Ovary (tissue), 3 donors: ENCODE data around the gene MST1.

Experiments used
- EP300 ChIP-seq: sonication (generic); formaldehyde crosslinking; IDR thresholded peaks from one replicate; pipeline ENCODE4 v1.6.1; 2017; ENCODE audit warnings: antibody characterized with exemption
- POLR2A ChIP-seq: fragments of 450-650 bp; IDR thresholded peaks from one replicate; pipeline ENCODE4 v1.6.1; 2017; ENCODE audit warnings: antibody characterized with exemption, mild to moderate bottlenecking, moderate library complexity
- TF ChIP-seq, protein P1 (sequence below), 3 donors: fragments of 450-650 bp in 2 of 3; fragments of 200-600 bp in 1 of 3; IDR thresholded peaks; one replicate each; pipeline versions ENCODE4 v1.5.1 to v1.8.0; 2016 to 2022; ENCODE audit warnings: antibody characterized with exemption in 3 of 3, mild to moderate bottlenecking in 1 of 3
- donor health status: DM: no; HTN: no; CAD: no.

- TF ChIP-seq POLR2A, result no peak
- TF ChIP-seq, protein P1, sequence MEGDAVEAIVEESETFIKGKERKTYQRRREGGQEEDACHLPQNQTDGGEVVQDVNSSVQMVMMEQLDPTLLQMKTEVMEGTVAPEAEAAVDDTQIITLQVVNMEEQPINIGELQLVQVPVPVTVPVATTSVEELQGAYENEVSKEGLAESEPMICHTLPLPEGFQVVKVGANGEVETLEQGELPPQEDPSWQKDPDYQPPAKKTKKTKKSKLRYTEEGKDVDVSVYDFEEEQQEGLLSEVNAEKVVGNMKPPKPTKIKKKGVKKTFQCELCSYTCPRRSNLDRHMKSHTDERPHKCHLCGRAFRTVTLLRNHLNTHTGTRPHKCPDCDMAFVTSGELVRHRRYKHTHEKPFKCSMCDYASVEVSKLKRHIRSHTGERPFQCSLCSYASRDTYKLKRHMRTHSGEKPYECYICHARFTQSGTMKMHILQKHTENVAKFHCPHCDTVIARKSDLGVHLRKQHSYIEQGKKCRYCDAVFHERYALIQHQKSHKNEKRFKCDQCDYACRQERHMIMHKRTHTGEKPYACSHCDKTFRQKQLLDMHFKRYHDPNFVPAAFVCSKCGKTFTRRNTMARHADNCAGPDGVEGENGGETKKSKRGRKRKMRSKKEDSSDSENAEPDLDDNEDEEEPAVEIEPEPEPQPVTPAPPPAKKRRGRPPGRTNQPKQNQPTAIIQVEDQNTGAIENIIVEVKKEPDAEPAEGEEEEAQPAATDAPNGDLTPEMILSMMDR (IDR thresholded peaks at IDR 0.05), result no peak
- no peak for TF ChIP-seq EP300
Measured at GRCh38 chr3:49724586-49724985, 35.3 kb upstream of the MST1 start.
